Muscle of arm (tissue), 12 donors: ENCODE measurements around the gene SURF1. TPM values are rescaled to one million over a fixed set of nuclear protein-coding genes. Genes with fewer than 3 reads are reported as not detected.

Experiments used
- polyA plus RNA-seq, 12 donors: library from polyadenylated mRNA; unstranded; fragments of 120-200 nt; gene quantifications; one replicate each; pipeline ENCODE4 v1.2.1, GENCODE V29; 2013; ENCODE audit not compliant: insufficient read length in 12 of 12

Gene SURF1
- polyA plus RNA-seq, 12 donors = 17.6 to 37.0 (median 29.9) TPM; not detected in 1

Other genes starting within 250 kb of the SURF1 start
- 10 to 100 TPM in 11 of 12 donors, not detected in 1; 41.7 to 77.0 (median 51.7) TPM for gene RALGDS, start 235.2 kb downstream of the SURF1 start, polyA plus RNA-seq
- 1 to 10 TPM in 10 of 12 donors, not detected in 2; 2.9 to 6.2 (median 3.5) TPM for gene GBGT1, start 192.6 kb downstream of the SURF1 start, polyA plus RNA-seq
- under 1 TPM in 1 of 12 donors, not detected in 11; 0.17 TPM for gene OBP2B, start 147.2 kb downstream of the SURF1 start, polyA plus RNA-seq
- gene ABO, start 81.3 kb downstream of the SURF1 start, polyA plus RNA-seq = 10 to 100 TPM in 1 of 12 donors, 1 to 10 TPM in 8, under 1 TPM in 2, not detected in 1; 0.57 to 28.3 (median 2.6) TPM
- 10 to 100 TPM in 11 of 12 donors, not detected in 1; 14.3 to 32.6 (median 18.6) TPM for gene SURF6, start 20.3 kb downstream of the SURF1 start, polyA plus RNA-seq
- gene MED22, start 8.4 kb downstream of the SURF1 start, polyA plus RNA-seq = 10 to 100 TPM in 11 of 12 donors, not detected in 1; 18.8 to 27.5 (median 21.7) TPM
- 1,000 to 10,000 TPM in 11 of 12 donors, not detected in 1; 2,000 to 2,688 (median 2,248) TPM for gene RPL7A, start 8.3 kb downstream of the SURF1 start, polyA plus RNA-seq
- gene SURF2, start 63 bp upstream of the SURF1 start, polyA plus RNA-seq = 10 to 100 TPM in 7 of 12 donors, 1 to 10 TPM in 3, not detected in 2; 7.6 to 18.1 (median 11.1) TPM
- 100 to 1,000 TPM in 6 of 12 donors, 10 to 100 TPM in 5, not detected in 1; 87.0 to 138 (median 100) TPM for gene SURF4, start 19.6 kb upstream of the SURF1 start, polyA plus RNA-seq
- 1 to 10 TPM in 8 of 12 donors, under 1 TPM in 2, not detected in 2; 0.82 to 3.0 (median 1.8) TPM for gene STKLD1, start 19.9 kb upstream of the SURF1 start, polyA plus RNA-seq
- gene REXO4, start 61.5 kb upstream of the SURF1 start, polyA plus RNA-seq = 10 to 100 TPM in 11 of 12 donors, not detected in 1; 26.6 to 54.5 (median 30.4) TPM
- gene ADAMTS13, start 65.9 kb upstream of the SURF1 start, polyA plus RNA-seq = 1 to 10 TPM in 11 of 12 donors, not detected in 1; 4.2 to 8.4 (median 5.5) TPM
- gene CACFD1, start 103.5 kb upstream of the SURF1 start, polyA plus RNA-seq = 10 to 100 TPM in 11 of 12 donors, not detected in 1; 10.4 to 22.4 (median 13.1) TPM
- gene SLC2A6, start 122.6 kb upstream of the SURF1 start, polyA plus RNA-seq = 1 to 10 TPM in 7 of 12 donors, under 1 TPM in 3, not detected in 2; 0.87 to 1.6 (median 1.1) TPM
- gene MYMK, start 168.5 kb upstream of the SURF1 start, polyA plus RNA-seq = 10 to 100 TPM in 11 of 12 donors, not detected in 1; 18.1 to 68.0 (median 49.3) TPM
- 1 to 10 TPM in 10 of 12 donors, not detected in 2; 2.3 to 4.6 (median 2.6) TPM for gene ADAMTSL2, start 178.2 kb upstream of the SURF1 start, polyA plus RNA-seq